Transverse colon (tissue), 4 donors: ENCODE measurements around the gene SLC39A11.

ENCODE experiments used
- EP300 ChIP-seq: sonication (generic); formaldehyde crosslinking; IDR thresholded peaks from one replicate; pipeline ENCODE4 v1.6.1; 2017; ENCODE audit warnings: antibody characterized with exemption, low read depth
- POLR2AphosphoS5 ChIP-seq, 3 donors: sonication (generic); formaldehyde crosslinking; IDR thresholded peaks; one replicate each; pipeline ENCODE4 v1.6.1; 2016; ENCODE audit warnings: antibody characterized with exemption in 3 of 3
- TF ChIP-seq, protein P1 (sequence below), 5 experiments: fragments of 200-600 bp in 3 of 5; fragments of 450-650 bp in 2 of 5; sonication (generic) in 3 of 5; IDR thresholded peaks; 1 replicate in 2 of 5; 2 replicates in 3 of 5; pipeline ENCODE4 v1.5.1; 2016 to 2017; ENCODE audit warnings: antibody characterized with exemption in 5 of 5, inconsistent platforms in 3 of 5, mild to moderate bottlenecking in 2 of 5, moderate library complexity in 1 of 5

- TF ChIP-seq, protein P1, sequence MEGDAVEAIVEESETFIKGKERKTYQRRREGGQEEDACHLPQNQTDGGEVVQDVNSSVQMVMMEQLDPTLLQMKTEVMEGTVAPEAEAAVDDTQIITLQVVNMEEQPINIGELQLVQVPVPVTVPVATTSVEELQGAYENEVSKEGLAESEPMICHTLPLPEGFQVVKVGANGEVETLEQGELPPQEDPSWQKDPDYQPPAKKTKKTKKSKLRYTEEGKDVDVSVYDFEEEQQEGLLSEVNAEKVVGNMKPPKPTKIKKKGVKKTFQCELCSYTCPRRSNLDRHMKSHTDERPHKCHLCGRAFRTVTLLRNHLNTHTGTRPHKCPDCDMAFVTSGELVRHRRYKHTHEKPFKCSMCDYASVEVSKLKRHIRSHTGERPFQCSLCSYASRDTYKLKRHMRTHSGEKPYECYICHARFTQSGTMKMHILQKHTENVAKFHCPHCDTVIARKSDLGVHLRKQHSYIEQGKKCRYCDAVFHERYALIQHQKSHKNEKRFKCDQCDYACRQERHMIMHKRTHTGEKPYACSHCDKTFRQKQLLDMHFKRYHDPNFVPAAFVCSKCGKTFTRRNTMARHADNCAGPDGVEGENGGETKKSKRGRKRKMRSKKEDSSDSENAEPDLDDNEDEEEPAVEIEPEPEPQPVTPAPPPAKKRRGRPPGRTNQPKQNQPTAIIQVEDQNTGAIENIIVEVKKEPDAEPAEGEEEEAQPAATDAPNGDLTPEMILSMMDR (IDR thresholded peaks at IDR 0.05): no peak
- TF ChIP-seq POLR2AphosphoS5 (IDR thresholded peaks at IDR 0.05) (no peak), EP300 (no peak)
These were observed 74.8 kb downstream of the SLC39A11 start for GRCh38 chr17:73017658-73018057.
